ENCODE measurements around the gene DLL1. TPM values are rescaled to one million over a fixed set of nuclear protein-coding genes. Genes with fewer than 3 reads are reported as not detected.

The DLL1 gene
- total RNA-seq, 4 donors from 2014 or later, result 1.8 to 3.7 (median 3.3) TPM

DNA sequence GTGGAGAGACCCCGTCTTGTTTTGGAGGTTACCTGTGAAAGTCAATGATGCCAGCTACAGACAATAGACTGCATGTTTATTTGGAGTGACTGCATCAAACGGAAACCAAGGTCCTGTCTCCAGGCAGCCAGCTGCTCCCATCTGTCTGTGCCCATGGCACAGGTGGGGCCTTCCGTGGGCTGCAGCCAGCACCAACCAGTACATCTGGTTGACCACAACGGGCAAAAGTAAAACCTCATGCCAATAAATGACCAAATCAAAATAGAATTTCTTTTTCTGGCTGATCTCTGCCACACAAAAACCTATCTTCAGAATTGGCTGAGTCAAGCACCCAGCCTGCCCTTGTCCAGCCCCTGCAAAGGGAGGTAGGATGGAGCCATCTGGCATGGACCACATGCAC, 33.5 kb downstream of the DLL1 start:
- Histone ChIP-seq H3K27me3 (no peaks in the 10 kb centered on the region), H3K27ac (no peak overlapping the region), H3K36me3 (no peaks in the 10 kb centered on the region), H3K4me1 (no peaks in the 10 kb centered on the region), H3K4me3 (no peak overlapping the region), H3K9me3 (no peaks in the 10 kb centered on the region)
- in situ Hi-C loops (cut with MboI; ENCODE audit: low sequenced_read_pairs in 4 of 4) (no loop called here), intact Hi-C loops (cut with DNase I; ENCODE audit: low total_unique reads) (no loop called here)
- ATAC-seq, result no peak
- no peak for DNase-seq
- TF ChIP-seq, protein P1, sequence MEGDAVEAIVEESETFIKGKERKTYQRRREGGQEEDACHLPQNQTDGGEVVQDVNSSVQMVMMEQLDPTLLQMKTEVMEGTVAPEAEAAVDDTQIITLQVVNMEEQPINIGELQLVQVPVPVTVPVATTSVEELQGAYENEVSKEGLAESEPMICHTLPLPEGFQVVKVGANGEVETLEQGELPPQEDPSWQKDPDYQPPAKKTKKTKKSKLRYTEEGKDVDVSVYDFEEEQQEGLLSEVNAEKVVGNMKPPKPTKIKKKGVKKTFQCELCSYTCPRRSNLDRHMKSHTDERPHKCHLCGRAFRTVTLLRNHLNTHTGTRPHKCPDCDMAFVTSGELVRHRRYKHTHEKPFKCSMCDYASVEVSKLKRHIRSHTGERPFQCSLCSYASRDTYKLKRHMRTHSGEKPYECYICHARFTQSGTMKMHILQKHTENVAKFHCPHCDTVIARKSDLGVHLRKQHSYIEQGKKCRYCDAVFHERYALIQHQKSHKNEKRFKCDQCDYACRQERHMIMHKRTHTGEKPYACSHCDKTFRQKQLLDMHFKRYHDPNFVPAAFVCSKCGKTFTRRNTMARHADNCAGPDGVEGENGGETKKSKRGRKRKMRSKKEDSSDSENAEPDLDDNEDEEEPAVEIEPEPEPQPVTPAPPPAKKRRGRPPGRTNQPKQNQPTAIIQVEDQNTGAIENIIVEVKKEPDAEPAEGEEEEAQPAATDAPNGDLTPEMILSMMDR (IDR thresholded peaks at IDR 0.05 in 4 of 5, conservative IDR thresholded peaks at IDR 0.05 in 1 of 5), result no peak
- TF ChIP-seq POLR2A (IDR thresholded peaks at IDR 0.05), result no peak

DNA sequence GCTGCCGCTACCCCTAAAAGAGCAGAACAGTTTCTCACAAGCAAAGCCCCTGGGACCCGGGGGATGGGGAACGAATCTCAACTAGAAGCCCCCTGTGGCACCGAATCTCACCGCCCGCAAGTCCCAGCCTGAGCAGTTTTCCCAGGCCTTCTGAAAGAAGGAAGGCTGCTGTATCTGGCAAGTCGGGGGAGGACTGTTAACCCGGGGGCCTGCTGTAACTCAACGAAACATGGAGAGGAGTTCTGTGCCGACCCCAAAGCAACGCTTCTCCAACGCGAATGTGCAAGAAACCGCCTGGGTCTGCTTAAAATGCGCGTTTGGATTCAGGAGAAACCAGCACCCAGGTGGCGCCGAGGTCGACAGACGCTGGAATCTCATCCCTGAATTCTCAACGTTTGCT, 34.2 kb downstream of the DLL1 start:
- in situ Hi-C loops (cut with MboI; ENCODE audit: low sequenced_read_pairs in 4 of 4), result no loop called here
- intact Hi-C loops (cut with DNase I; ENCODE audit: low total_unique reads), result no loop called here
- Histone ChIP-seq H3K36me3 (no peaks in the 10 kb centered on the region), H3K9me3 (no peaks in the 10 kb centered on the region), H3K4me1 (no peaks in the 10 kb centered on the region), H3K27me3 (no peaks in the 10 kb centered on the region), H3K4me3 (no peak overlapping the region), H3K27ac (no peak overlapping the region)
- no peak for DNase-seq
- no peak for TF ChIP-seq POLR2A (IDR thresholded peaks at IDR 0.05)
- TF ChIP-seq, protein P1 (IDR thresholded peaks at IDR 0.05 in 4 of 5, conservative IDR thresholded peaks at IDR 0.05 in 1 of 5), result no peak
- ATAC-seq, result no peak

GRCh38 chr6:170255426-170256125, 35.3 kb downstream of the DLL1 start:
- intact Hi-C loops (cut with DNase I; ENCODE audit: low total_unique reads) (no loop called here), in situ Hi-C loops (cut with MboI; ENCODE audit: low sequenced_read_pairs in 4 of 4) (no loop called here)
- Histone ChIP-seq H3K27ac (no peak overlapping the region), H3K27me3 (no peaks in the 10 kb centered on the region), H3K4me3 (no peak overlapping the region), H3K4me1 (no peaks in the 10 kb centered on the region), H3K36me3 (no peaks in the 10 kb centered on the region), H3K9me3 (no peaks in the 10 kb centered on the region)
- ATAC-seq, result no peak
- no peak for DNase-seq
- TF ChIP-seq POLR2A (IDR thresholded peaks at IDR 0.05), result no peak

DNA sequence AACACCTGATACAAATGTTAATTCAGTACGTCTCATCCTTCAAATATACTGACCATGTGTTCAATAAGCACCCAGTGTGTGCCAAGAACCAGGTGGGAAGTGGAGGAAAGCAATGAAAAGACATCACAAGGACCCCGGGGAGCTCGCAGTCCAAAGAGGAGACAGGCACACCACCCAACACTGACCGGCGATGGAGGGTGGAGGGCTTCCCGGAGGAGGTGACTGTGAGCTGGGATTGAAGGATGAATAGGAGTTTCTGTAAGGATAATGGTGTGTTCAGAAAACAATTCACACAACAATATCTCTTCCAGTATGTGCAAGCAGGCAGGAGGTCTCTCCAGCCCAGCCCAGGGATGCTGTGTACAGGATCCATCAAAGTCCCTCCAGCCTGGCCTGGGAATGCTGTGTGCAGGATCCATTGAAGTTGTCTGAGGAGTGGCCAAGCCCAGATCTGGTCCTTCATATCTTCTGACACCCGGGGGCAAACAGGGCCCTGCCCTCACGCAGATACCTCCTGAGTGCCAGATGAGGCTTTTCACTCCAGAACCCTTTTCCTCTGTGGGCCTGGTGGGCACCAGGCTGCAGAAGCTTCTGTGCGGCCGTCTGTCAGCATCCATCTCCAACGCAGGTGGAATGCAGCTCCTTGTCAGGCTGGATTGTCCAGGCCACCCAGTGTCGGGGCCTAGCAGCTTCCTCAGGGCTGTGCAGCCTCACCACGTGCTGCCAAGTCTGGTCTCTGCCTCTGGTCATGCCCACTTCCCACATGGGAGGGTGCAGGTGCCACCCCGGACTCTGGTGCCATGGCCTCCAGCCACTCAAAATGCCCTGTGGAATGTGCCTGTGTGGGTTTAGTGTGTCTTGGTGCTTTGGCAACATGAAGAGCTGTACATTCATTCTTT, 36.3 kb downstream of the DLL1 start:
- DNase-seq, result no peak
- Histone ChIP-seq H3K27ac (no peak overlapping the region), H3K27me3 (peaks cover 0 to 4% (median 0%) of the 10 kb centered on the region in 3 donors), H3K4me3 (no peak overlapping the region), H3K9me3 (no peaks in the 10 kb centered on the region), H3K4me1 (no peaks in the 10 kb centered on the region), H3K36me3 (no peaks in the 10 kb centered on the region)
- ATAC-seq, result no peak
- in situ Hi-C loops (cut with MboI; ENCODE audit: low sequenced_read_pairs in 4 of 4), result no loop called here
- TF ChIP-seq, protein P1 (IDR thresholded peaks at IDR 0.05 in 4 of 5, conservative IDR thresholded peaks at IDR 0.05 in 1 of 5), result no peak
- no peak for TF ChIP-seq POLR2A (IDR thresholded peaks at IDR 0.05)
- intact Hi-C loops (cut with DNase I; ENCODE audit: low total_unique reads), result no loop called here

DNA sequence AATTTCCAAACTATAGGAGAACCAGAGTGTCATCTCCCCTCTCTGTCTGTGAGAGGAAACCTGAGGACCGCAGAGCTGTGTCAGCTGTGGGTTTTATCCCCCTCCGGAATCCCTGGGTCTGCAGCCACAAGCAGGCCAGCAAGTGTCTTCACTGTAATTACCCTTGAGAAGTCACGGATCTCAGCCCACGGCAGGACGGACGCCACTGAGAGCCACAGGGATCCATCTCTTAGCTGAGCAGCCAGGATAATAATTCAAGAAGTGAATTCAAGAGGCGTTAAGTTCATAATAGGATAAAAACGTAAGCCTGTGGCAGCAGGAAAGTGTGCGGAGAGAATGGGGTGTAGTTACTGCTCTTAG, 37.0 kb downstream of the DLL1 start:
- TF ChIP-seq, protein P1 (IDR thresholded peaks at IDR 0.05 in 4 of 5, conservative IDR thresholded peaks at IDR 0.05 in 1 of 5), result no peak
- no peak for TF ChIP-seq POLR2A (IDR thresholded peaks at IDR 0.05)
- no peaks in the 10 kb centered on the region for H3K36me3 ChIP-seq
- H3K4me1 ChIP-seq, result no peaks in the 10 kb centered on the region
- H3K27ac ChIP-seq, result no peak overlapping the region
- no peaks in the 10 kb centered on the region for H3K9me3 ChIP-seq
- no peak for ATAC-seq
- no peak for DNase-seq
- H3K27me3 ChIP-seq, result peaks cover 0 to 11% (median 5%) of the 10 kb centered on the region in 3 donors
- in situ Hi-C loops (cut with MboI; ENCODE audit: low sequenced_read_pairs in 4 of 4) (no loop called here), intact Hi-C loops (cut with DNase I; ENCODE audit: low total_unique reads) (no loop called here)
- no peak overlapping the region for H3K4me3 ChIP-seq

All from gastrocnemius medialis (tissue), 4 donors.